ENCODE results near the gene JAK1.

The JAK1 gene

DNA sequence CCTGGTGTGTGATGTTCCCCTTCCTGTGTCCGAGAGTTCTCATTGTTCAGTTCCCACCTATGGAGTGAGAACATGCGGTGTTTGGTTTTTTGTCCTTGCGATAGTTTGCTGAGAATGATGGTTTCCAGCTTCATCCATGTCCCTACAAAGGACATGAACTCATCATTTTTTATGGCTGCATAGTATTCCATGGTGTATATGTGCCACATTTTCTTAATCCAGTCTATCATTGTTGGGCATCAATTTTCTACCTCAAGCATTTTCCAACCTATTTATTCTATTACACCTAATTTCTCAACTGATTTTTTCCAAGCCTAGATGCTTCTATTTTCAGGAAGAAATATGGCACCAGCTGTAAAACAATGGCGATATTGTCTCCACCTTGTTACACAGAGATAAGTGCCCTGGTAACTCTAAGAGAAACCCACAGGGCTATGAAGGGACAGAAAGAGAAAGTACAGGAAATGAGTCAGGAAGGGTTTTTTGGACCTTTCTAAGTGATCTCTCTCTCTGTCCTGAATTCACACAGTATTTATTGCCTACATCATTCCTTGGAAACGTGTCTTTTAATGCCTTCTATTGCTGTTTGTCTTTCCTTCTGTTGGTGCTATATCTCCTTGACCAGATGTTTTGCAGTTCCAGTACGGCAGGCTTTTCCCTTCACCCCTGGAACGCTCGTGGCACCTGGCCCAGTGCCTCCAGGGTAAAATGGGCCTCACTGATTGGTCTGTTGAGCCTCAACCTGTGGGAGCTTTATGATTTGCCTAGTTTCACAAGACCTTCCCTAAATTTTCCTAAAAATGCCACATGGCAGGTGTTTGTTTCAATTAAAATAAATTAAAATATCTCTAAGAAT, 14.6 kb upstream of the JAK1 start:
- DNase-seq (ENCODE audit: low read depth) = no peak

GRCh38 chr1:64979358-64979757, 13.0 kb upstream of the JAK1 start:
- no peak for DNase-seq (ENCODE audit: low read depth)

GRCh38 chr1:64976361-64976760, 10.0 kb upstream of the JAK1 start:
- no peak for DNase-seq (ENCODE audit: low read depth)

DNA sequence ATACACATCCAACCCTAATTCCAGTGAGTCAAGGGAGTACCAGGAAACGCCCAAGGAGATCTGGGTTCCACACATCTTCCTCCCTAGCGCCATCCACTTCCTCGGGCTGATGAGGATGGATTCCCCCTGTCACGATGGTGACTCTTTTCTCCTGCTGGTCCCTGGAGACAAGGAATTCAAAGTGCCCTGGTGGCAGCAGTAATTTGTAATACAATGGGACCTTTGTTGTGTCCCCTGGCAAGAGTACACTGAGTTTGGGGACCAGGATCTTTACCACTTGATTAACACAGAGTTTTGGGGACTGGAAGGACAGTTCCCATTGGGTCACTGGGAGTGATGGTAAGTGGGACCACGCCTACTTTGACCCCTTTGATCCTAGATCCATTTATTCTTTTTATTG, 9.4 kb upstream of the JAK1 start:
- no peak for DNase-seq (ENCODE audit: low read depth)

DNA sequence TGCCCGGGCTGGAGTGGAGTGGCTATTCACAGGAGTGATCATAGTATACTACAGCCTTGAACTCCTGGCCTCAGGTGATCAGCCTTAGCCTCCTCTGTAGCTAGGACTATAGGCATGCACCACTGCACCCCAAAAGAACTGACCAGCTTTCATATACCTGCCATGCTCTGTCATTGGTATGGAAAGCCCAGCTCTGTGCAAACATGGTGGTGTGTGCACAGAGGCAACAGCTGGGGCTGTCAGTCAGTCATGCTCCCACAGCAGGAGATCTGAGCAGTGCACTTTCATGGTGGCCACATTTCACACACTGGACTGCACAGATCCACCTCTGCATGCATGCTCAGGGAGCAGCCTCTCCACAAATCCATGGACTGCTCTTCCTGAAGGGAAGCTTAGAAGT, 8.8 kb upstream of the JAK1 start:
- no peak for DNase-seq (ENCODE audit: low read depth)

- no peak for DNase-seq (ENCODE audit: low read depth)
Observed at GRCh38 chr1:64974288-64974825, 8.0 kb upstream of the JAK1 start.

DNA sequence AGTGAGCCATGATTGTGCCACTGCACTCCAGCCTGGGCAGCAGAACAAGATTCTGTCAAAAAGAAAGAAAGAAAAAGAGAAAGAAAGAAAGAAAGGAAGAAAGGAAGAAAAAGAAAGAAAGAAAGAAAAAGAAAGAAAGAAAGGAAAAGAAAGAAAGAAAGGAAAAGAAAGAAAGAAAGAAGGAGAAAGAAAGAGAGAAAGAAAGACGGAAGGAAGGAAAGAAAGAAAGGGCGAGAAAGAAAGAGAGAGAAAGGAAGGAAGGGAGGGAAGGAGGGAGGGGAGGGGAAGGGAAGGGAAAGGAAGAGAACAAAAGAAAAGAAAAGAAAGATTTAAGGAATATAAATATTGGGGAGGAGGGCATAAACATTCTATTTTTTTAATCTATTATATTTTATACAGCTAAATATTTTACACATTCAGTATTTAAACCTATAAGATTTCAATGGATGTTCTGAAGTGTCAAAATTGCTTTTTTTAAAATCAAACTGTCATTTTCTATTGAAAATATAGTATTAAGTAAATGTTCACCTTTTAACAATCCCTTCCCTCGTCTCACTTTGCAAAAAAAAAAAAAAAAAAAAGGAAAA, 6.8 kb upstream of the JAK1 start:
- no peak for DNase-seq (ENCODE audit: low read depth)

- no peak for DNase-seq (ENCODE audit: low read depth)
Observed at GRCh38 chr1:64969305-64970046, 3.1 kb upstream of the JAK1 start.

- no peak for DNase-seq (ENCODE audit: low read depth)
Observed at GRCh38 chr1:64967381-64967780, 1.0 kb upstream of the JAK1 start.

GRCh38 chr1:64965366-64966157, 787 bp downstream of the JAK1 start:
- DNase-seq (ENCODE audit: low read depth) = peak; percentile 61

DNA sequence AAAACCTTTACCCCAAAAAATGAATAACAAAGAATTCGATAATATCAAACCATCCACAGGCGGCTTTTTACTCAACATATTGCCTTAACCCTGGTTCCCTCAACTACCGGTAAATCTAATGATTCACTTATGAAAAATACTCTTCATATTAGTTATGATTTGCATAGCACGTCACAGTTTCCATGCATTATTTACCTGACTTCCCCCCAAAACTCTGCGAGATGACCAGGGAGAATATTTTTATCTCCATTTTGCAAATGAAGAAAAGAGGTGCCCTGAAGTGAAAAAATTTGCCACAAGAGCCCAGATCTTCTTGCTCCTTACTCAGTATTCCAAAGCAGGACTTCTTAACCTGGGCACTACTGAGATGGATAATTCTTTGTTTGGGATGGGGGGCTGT, 2.9 kb downstream of the JAK1 start:
- DNase-seq (ENCODE audit: low read depth) = no peak

GRCh38 chr1:64962441-64962840, 3.9 kb downstream of the JAK1 start:
- DNase-seq (ENCODE audit: low read depth) = no peak

GRCh38 chr1:64961923-64962322, 4.4 kb downstream of the JAK1 start:
- DNase-seq (ENCODE audit: low read depth) = no peak

DNA sequence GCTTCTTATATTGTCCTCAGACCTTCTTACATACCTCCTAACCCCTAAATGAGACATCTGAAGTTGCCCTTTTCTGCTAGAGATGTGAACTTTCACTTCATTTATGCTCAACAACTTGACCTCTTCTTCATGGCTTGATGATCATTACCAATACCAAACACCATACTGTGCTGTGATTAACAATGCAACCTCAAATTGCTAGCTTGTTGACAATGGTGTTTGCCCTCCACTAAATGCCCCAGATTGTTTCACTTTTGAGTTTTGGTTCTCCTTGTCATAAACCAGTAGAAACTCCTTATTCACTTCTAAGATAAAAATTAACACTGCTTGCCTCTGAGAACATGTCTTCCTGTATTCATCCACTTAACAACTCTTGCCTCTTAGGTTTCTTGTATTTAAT, 5.6 kb downstream of the JAK1 start:
- no peak for DNase-seq (ENCODE audit: low read depth)

- no peak for DNase-seq (ENCODE audit: low read depth)
Observed at GRCh38 chr1:64959986-64960385, 6.4 kb downstream of the JAK1 start.

- no peak for DNase-seq (ENCODE audit: low read depth)
Observed at GRCh38 chr1:64956733-64957441, 9.5 kb downstream of the JAK1 start.

DNA sequence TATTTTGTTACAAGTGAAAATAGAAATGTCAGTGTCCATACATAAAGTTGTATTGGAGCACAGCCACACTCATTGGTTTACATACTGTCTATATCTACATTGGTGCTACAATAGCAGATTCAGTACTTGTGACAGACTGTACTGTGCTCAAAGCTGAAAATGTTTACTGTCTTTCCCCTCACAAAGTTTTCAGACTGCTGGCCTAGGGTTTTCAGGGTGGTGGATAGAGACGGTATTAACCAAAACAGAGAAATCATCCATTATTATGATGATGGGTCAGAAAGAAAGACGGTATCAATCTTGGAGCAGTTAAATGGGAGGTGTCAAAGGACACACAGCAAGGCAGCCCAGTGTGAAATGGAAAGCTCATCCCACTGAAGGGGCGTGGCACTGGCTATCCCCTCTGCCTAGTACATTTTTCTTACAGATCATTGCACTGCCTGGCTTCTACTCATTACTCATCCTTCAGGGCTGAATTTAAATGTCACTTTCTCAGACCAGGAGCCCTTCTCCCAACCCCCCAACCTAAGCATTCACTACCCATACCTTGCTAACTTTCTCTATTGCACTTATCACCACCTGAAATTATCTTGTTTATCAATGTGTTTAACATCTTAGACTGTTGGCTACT, 10.2 kb downstream of the JAK1 start:
- no peak for DNase-seq (ENCODE audit: low read depth)

GRCh38 chr1:64955097-64956009, 11.0 kb downstream of the JAK1 start:
- DNase-seq (ENCODE audit: low read depth) = no peak

DNA sequence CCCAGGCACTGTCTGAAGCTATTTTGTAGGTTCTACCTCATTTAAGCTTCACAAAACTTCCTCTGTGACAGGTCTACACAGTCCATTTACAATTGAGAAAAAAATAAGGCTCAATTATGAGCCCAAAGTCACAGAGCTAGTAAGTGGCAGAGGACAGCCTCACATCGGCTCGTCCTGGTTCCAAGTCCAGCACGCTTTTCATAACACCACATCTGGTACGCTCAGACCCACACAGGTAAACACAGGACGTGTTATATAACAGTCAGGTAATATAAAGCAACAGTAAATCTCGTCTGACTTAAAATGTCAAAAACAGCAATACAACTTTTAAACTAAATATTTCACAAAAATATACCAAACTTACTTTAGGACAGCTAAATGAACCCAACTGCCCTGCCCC, 13.1 kb downstream of the JAK1 start:
- DNase-seq (ENCODE audit: low read depth) = no peak

- no peak for DNase-seq (ENCODE audit: low read depth)
Observed at GRCh38 chr1:64950284-64950809, 16.0 kb downstream of the JAK1 start.

All from stimulated activated CD8-positive, alpha-beta memory T cell treated with anti-CD3 and anti-CD28 coated beads, Interleukin-12 subunit alpha, Interleukin-12 subunit beta, amount 100 ng/mL, for 4 hours (primary cell).